HG03354 (cell line): ENCODE results near the gene NKRF.

Source experiments
- ATAC-seq: cut with Tn5 transposase; IDR thresholded peaks from one replicate; pipeline ENCODE4 v1.9.1; 2021; ENCODE audit warnings: mild to moderate bottlenecking; ENCODE audit not compliant: unreplicated experiment, poor library complexity, severe bottlenecking

Gene NKRF

GRCh38 chrX:119617517-119618164, 11.4 kb upstream of the NKRF start:
- peak; percentile 83 for ATAC-seq

GRCh38 chrX:119614776-119615175, 8.6 kb upstream of the NKRF start:
- no peak for ATAC-seq

DNA sequence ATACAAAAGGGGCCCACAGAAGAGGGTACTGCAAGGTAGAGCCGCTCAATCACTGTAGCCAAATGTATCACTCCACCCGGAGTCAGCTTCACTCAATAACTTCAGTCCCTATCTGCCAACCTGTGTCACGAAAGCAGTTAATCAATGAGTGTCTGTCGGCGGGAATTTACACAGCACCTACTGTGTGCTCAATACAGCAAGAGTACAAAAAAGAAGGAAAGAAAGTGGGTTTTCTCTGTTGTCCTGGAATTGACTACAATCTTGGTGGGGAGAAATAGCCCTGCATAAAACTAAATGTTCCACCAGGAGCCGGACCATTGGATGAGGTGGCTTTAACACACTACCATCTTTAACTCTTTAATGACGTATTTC, 780 bp upstream of the NKRF start:
- no peak for ATAC-seq

DNA sequence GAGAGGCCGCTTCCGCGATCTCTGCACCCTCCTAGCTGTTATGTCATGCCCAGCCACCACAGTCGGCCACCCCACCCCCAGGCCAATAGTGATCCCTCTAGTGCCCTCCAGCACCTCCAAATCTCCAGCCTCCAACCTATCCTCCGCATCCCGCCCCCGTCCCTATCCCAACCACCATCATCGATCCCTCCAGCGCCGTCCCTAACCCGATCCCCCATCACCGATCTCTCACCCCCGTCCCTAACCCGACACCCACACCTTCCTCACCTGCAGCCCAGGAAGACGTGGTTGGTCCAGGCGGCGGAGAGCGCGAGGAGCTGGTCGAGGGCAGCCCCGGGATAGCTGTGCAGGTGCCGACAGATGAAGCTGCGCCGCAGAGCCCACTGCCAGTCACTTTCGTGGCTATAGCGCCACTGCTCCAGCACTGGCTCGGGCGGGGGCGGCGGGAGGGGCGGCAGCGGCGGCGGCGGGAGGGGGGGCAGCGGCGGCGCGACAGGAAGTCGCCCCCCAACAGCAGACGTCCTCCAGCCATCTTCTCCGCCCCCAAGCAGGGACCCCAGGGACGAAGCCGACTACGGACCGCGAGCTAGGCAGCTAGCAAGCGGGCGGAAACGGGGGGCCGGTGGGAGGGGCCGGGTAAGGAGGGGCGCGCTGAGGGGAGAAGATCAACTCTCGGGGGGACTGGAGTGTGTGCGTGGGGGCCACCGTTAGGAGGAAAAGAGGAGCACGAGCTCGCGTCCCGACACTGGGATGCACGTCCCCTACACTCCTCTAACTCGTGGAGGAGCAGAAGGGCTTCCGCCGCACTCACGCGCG, 552 bp downstream of the NKRF start:
- peak; percentile 34 for ATAC-seq

DNA sequence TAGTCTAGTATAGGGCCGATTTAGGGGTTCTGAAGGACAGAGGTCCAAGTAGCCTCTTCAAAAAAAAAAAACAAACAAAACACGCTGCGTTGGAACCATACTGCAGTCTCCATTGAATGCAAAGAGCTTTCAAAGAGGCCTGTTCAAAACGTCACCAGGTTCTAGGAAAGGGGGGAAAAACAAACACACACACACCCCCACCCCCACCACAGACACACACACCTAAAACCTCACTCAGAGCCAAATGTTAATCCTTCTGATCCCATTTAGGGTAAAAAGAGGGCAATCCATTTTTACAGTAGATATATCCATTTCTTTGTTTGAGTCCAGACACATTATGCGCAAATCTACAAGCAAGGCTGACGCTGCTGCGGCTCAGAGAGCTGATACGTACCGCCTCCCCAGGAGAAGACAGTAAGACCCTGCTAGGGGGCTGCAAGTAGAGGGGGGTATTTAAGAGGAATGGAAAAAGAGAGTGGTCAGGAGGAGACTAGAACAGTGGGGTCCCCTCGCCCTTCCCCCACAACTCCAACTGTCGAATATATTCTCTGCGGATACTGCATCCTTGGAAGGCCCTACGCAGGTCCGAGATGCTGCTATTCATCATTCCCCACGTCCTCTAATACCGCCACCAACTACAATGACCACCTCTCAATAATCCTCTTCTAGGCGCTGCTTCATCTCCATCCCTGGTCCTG, 1.3 kb downstream of the NKRF start:
- no peak for ATAC-seq

DNA sequence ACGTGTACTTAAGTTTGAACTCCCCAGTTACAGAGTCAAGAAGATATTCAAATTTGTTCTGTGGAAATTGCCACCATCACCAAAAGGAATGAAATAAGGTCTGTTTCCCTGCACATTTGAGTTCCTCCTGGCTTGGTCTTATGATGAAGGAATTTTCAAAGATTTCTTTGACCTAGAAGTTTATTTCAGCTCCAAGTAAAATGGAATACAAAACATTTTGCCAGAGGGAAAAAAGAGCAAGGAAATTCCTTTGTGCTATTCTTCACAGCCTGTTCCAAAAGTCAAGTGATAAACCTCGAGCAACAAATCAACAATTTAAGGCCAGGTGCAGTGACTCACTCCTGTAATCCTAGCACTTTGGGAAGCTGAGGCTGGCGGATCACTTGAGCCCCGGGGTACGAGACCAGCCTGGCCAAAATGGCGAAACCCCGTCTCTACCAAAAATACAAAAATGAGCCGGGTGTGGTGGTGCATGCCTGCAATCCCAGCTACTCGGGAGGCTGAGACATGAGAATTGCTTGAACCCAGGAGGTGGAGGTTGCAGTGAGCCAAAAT, 3.4 kb downstream of the NKRF start:
- ATAC-seq: no peak

DNA sequence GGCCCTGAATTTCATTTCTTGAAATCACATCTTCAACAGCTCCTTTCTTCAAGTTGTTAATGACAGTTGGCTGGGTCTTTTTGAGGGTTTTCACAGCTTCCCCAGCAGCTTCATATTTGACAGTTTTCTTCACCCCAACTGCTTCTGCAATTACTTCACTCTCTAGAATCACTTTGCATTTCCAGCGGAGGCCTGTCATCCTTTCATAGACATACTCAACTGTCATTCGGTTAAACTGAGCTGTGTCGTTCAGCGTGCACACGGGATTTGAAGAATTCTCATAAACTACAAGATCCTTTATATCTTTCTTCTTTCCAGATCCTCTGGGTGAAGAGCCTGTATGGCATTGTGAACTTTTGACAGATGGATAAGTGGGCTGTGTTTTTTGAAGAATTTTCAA, 16.4 kb downstream of the NKRF start:
- no peak for ATAC-seq

GRCh38 chrX:119583431-119584059, 22.7 kb downstream of the NKRF start:
- no peak for ATAC-seq

DNA sequence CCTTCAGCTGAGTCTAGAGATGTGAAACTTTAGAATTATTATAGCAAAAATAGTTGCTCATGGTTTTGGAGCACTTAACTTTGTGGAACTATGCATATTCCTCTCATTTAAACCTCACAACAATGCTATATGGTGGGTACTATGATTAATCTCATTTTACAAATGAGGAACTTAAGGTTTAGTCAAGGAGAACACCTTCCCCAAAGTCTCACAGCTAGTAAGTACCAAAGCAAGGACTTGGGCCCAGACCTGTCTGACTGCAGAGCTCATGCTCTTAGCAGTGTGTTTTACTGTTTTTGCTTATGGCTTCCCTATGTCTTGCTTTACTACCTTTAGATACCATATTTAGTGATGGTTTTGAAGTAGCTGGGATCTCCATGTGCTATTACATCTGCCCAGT, 26.8 kb downstream of the NKRF start:
- ATAC-seq: no peak

DNA sequence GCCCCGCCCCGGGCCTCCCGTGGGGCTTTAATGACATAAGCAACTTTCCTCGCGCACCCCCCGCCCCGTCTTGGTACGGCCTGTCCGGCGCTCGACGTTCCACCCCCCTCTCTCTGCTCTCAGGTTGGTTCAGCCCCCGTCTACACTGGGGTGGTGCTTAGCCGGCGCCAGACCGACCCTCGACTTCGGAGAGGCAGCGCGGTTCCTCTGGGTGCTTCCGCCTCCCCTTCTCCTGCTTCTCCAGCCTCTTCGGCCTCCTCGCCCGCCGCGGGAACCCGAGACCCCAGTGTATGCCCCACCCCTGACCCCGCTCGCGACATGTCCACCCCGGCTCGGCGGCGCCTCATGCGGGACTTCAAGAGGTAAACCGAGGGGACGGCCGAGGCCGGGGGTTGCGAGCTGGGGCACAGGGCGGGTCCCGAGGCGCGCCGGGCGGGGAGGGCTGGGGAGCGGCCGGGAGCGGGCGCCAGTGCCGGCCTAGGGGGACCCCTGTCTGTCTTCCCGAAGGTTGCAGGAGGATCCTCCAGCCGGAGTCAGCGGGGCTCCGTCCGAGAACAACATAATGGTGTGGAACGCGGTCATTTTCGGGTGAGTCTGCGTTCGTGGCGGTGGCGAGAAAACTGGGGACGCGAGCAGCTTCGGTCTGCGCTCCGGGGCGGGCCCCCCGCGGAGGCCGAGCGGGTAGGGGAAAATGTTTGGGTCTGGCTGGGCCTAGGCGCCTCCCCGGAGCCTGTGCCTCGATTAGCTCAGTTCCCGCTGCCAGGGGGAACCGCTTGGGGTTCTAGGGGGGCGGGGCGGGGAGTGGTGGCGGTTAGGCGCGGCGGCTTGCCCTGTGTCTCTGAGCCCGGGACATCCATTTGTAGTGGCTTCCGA, 31.6 kb downstream of the NKRF start, which contains the start of gene UBE2A:
Gene UBE2A (plus strand): TSS at position 170 of the 873 bp plus-strand sequence. CDS start 149 bp downstream, at position 319.
- ATAC-seq: peak; percentile 82

DNA sequence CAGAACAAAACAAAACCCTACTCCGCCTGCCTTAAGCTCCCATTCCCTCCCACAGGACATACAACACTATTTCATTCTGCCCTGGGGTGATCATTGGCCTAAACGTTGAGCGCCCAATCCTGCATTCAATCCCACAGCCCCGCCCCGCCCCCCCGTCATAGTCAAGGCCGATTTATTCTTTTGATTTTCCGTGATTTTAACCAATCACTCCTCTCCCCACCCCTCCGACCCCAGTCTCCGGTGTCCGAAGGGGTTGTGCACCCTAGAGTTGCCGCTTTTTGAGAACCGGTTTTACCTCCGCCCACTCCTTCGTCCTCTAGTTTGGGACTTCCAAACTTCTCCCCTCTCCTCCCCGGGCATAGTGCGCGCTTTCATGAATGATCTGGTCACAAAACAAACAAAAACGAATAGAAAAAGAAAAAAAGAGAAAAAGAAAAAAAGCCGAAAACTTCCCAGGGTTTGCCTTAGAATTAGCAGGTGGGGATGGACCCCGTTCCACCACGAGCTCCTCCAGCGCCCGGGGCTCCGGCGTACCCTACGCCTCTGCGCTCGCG, 32.3 kb downstream of the NKRF start:
- peak; percentile 15 for ATAC-seq

DNA sequence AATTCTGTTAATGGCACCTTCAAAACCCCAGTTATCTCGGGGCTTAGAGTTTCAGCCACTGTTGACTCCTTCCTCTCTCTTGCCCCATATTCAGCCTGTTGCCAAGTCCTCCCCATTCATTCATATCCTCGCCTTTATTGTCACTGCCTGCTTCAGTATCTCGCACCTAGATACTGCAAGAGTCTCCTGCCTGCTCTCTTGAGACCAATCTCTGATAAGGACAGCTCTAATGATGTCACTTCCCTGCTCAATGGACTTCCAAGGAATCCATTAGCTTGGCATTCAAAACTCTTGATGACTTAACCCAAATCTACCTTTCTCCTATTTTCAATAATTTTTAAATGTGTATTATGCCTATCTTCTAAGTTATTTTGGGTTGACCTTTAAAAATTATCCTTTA, 33.0 kb downstream of the NKRF start:
- ATAC-seq: no peak

DNA sequence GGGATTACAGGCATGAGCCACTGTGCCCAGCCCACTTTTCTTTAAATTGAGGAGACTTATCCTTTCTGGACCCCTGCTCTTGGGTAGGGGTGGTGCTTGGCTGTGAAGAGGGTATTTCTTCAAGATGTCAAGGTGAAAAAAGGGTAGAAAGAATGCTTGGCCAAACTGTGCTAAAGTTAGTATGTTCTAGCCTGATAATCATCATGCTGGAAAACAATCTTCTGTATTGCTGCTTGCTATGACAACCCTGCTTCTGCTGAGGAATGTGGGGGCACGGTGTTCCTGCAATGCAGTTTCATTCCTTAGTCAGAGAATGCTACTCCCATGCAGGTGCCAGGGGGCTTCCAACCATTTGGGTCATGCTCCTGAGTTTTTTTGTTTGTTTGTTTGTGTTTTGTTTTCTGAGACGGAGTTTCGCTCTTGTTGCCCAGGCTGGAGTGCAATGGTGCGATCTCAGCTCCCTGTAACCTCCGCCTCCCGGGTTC, 35.8 kb downstream of the NKRF start:
- no peak for ATAC-seq

GRCh38 chrX:119565107-119565663, 41.0 kb downstream of the NKRF start, which contains the start of gene STEEP1:
Gene STEEP1 (minus strand): TSS chrX:119565409. CDS start chrX:119565355, 54 bp downstream.
- ATAC-seq: peak; percentile 92

DNA sequence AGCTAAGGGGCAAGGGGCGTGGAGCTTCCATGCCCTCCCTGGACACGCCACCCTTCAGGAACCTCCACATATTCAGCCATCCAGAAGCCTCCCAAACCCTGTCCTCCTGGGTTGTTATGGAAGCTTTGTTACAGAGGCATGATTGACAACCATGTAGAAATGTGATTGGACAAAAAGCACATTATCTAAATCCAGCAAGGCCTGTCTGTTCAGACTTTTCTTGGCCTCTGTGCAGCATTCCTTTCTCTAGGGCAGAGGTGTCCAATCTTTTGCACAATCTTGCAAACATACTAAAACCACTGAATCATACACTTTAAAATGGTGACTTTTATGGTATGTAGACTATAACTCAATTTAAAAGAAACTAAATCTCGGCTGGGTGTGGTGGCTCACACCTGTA, 53.7 kb downstream of the NKRF start:
- ATAC-seq: no peak

- ATAC-seq: peak; percentile 61
Observed at GRCh38 chrX:119549327-119550016, 56.8 kb downstream of the NKRF start.

DNA sequence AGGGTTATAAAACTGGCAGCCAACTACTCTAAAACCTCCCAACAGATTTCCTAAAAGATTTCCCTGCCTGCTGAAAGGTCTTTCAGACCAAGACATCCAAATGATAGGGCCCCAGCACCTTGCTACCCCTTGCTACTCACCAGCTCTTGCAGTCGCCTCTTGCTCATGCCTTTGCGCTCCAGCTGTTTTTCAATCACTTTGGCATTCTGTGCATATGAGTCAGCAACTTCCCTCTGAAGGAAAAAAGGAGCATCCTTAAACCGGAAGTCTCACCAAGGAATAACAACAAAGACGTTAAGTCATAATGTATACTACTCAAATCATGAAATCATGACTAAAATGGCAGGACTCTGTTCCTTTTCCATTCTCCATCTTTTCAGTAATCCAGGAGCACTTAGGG, 65.0 kb downstream of the NKRF start:
- no peak for ATAC-seq

DNA sequence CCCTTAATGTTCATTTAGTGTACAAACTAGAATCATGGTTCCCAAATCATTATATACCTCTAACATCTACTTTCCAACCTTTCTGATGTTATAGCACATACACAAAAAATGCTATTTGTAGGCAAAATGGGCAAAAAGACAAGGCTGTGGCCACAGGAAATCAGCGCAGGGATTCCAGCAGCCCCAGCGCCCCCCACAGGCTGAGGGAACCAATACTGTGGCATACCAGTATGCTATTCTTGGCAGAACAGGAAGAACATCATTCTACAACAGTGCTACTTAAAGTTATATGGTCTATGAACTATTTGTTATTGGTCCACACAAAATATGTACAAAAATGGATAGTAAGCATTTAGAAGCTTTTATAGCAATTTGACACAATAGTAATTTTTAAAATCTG, 66.4 kb downstream of the NKRF start:
- no peak for ATAC-seq
